Lower lobe of right lung (tissue), 2 donors: ENCODE data around the gene AGPAT3. TPM values are rescaled to one million over a fixed set of nuclear protein-coding genes. Genes with fewer than 3 reads are reported as not detected.

Experiments
- ATAC-seq, 2 donors: fragments of 200-7000 bp; cut with Tn5 transposase; one replicate each; pipeline ENCODE4 v1.9.1; 2020 to 2022; ENCODE audit warnings: mild to moderate bottlenecking in 2 of 2, moderate library complexity in 2 of 2
- DNase-seq: peaks from one replicate; pipeline ENCODE4 v3.0.0-alpha.2; 2020
- H3K27ac ChIP-seq: fragments of 200-600 bp; one replicate; pipeline ENCODE4 v1.8.0; 2022
- H3K27me3 ChIP-seq: fragments of 200-600 bp; one replicate; pipeline ENCODE4 v1.8.0; 2022; ENCODE audit warnings: low read depth
- H3K36me3 ChIP-seq: fragments of 200-600 bp; one replicate; pipeline ENCODE4 v1.8.0; 2022; ENCODE audit warnings: mild to moderate bottlenecking
- H3K4me1 ChIP-seq: fragments of 200-600 bp; one replicate; pipeline ENCODE4 v1.8.0; 2022
- H3K4me3 ChIP-seq: fragments of 200-600 bp; one replicate; pipeline ENCODE4 v1.8.0; 2022; ENCODE audit warnings: mild to moderate bottlenecking
- H3K9me3 ChIP-seq: fragments of 200-600 bp; one replicate; pipeline ENCODE4 v1.8.0; 2022
- intact Hi-C: fragments of 100-400 bp; cut with DNase I; formaldehyde crosslinking; loops from one replicate; pipeline ENCODE4 v1.11.0; 2022
- total RNA-seq: library from RNA; stranded (reverse); fragmentation: NEBNext Ultra II Directional; extraction: Animal tissue kit (Norgen Biotek cat#: 25700); gene quantifications from one replicate; pipeline ENCODE4 v1.2.1, GENCODE V29; 2021
- TF ChIP-seq, protein P1 (sequence below): fragments of 200-600 bp; IDR thresholded peaks from one replicate; pipeline ENCODE4 v1.8.0; 2022; ENCODE audit warnings: antibody characterized with exemption, mild to moderate bottlenecking
- donor health status: DM: no; HTN: yes; CAD: no; lungs with severe emphysema.

Gene AGPAT3
- total RNA-seq, 1 donor from 2014 or later: 83.3 TPM

- peaks cover 16% of the 10 kb centered on the region for H3K4me1 ChIP-seq
- DNase-seq: no peak
- TF ChIP-seq, protein P1, sequence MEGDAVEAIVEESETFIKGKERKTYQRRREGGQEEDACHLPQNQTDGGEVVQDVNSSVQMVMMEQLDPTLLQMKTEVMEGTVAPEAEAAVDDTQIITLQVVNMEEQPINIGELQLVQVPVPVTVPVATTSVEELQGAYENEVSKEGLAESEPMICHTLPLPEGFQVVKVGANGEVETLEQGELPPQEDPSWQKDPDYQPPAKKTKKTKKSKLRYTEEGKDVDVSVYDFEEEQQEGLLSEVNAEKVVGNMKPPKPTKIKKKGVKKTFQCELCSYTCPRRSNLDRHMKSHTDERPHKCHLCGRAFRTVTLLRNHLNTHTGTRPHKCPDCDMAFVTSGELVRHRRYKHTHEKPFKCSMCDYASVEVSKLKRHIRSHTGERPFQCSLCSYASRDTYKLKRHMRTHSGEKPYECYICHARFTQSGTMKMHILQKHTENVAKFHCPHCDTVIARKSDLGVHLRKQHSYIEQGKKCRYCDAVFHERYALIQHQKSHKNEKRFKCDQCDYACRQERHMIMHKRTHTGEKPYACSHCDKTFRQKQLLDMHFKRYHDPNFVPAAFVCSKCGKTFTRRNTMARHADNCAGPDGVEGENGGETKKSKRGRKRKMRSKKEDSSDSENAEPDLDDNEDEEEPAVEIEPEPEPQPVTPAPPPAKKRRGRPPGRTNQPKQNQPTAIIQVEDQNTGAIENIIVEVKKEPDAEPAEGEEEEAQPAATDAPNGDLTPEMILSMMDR: no peak
- ATAC-seq: no peak
- H3K4me3 ChIP-seq: no peak overlapping the region
- peaks cover 66% of the 10 kb centered on the region for H3K36me3 ChIP-seq
- H3K27me3 ChIP-seq: no peaks in the 10 kb centered on the region
- no peak overlapping the region for H3K27ac ChIP-seq
- no peaks in the 10 kb centered on the region for H3K9me3 ChIP-seq
- intact Hi-C loops: no loop called here
These were observed 106.9 kb downstream of the AGPAT3 start for GRCh38 chr21:43971992-43972255.

DNA sequence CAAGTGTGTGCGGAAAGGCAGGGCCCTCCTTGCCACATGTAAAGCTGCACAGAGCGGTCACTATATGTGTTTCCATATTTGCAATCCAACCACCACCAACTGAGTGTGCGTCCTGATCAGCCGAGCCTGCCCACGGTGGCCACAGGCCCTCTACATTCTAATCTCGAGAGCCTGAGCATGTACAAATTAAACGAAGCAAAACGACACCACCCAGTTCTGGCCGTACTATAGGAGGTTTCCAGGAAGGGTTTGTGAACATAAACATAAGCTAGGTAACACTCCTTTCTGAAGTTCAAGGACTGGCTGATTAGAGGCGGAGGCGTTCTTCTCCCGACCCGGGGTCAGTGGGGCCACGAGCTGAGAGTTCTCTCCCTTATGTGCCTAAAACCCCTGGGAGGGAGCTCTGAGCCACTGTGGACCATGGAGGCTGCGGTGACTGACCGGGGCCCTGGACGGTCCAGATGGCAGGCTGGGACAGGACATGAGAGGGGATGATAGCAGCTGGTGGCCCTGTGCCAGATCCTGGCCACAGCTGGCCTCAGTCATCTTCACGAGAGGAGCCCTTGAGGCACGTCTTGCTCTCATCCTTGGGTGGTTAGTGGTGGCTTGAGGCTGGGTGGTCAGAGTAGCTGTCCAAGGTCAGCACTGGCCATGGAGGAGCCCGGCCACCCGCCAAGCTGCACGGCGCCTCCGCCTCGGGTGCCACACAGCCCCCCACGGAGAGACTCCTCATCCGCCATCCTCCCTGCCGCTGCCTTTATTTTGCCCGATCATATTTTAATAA, 108.0 kb downstream of the AGPAT3 start:
- Histone ChIP-seq H3K27me3 (no peaks in the 10 kb centered on the region), H3K9me3 (no peaks in the 10 kb centered on the region), H3K4me3 (no peak overlapping the region), H3K36me3 (peaks cover 65% of the 10 kb centered on the region), H3K4me1 (peaks cover 16% of the 10 kb centered on the region), H3K27ac (no peak overlapping the region)
- TF ChIP-seq, protein P1: no peak
- ATAC-seq (peak; percentile 53 to 60), DNase-seq (no peak)
- intact Hi-C loops: no loop called here

GRCh38 chr21:43973634-43973955, 108.6 kb downstream of the AGPAT3 start:
- Histone ChIP-seq H3K27me3 (no peaks in the 10 kb centered on the region), H3K4me3 (no peak overlapping the region), H3K36me3 (peaks cover 68% of the 10 kb centered on the region), H3K27ac (no peak overlapping the region), H3K4me1 (peaks cover 16% of the 10 kb centered on the region), H3K9me3 (no peaks in the 10 kb centered on the region)
- ATAC-seq: no peak
- intact Hi-C loops: no loop called here
- DNase-seq: no peak
- TF ChIP-seq, protein P1: no peak

- Histone ChIP-seq H3K36me3 (peaks cover 66% of the 10 kb centered on the region), H3K4me1 (peaks cover 16% of the 10 kb centered on the region), H3K9me3 (no peaks in the 10 kb centered on the region), H3K4me3 (no peak overlapping the region), H3K27ac (no peak overlapping the region), H3K27me3 (no peaks in the 10 kb centered on the region)
- TF ChIP-seq, protein P1: no peak
- intact Hi-C loops: no loop called here
- ATAC-seq (peak in 1 of 2 donors; percentile 1), DNase-seq (no peak)
These were observed 109.9 kb downstream of the AGPAT3 start for GRCh38 chr21:43974791-43975468.

- TF ChIP-seq, protein P1: peak; percentile 94
- intact Hi-C loops: no loop called here
- ATAC-seq (peak; percentile 85 to 87), DNase-seq (peak; percentile 86)
- no peak overlapping the region for H3K27ac ChIP-seq
- no peaks in the 10 kb centered on the region for H3K9me3 ChIP-seq
- H3K4me3 ChIP-seq: no peak overlapping the region
- H3K27me3 ChIP-seq: no peaks in the 10 kb centered on the region
- peaks cover 66% of the 10 kb centered on the region for H3K36me3 ChIP-seq
- H3K4me1 ChIP-seq: peaks cover 16% of the 10 kb centered on the region
These were observed 110.6 kb downstream of the AGPAT3 start for GRCh38 chr21:43975469-43976098.
